ENCODE measurements around the gene EVI5. TPM values are rescaled to one million over a fixed set of nuclear protein-coding genes. Genes with fewer than 3 reads are reported as not detected.

The EVI5 gene
- total RNA-seq, 1 donor from 2014 or later: 30.3 TPM

DNA sequence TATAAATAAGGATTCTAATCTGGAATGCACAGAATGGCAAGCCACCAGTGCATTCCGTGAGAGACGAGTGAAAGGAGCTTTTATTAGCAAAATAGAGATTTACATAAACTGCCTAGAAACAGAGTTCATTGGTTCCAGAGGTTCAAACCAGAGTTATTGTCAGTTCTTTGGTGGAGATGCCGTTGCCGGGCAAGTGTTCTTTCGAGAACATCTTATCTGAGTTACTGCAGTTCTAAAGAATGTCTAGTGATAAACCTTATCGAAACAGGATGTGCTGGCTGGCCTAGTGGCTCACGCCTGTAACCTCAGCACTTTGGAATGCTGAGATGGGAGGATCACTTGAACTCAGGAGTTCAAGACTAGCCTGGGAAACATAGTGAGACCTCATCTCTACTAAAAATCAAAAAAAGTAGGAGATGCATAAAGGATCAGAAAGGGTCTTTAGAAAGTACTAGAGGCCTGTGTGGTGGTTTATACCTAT lies 19.9 kb upstream of the EVI5 start:
- TF ChIP-seq, protein P1, sequence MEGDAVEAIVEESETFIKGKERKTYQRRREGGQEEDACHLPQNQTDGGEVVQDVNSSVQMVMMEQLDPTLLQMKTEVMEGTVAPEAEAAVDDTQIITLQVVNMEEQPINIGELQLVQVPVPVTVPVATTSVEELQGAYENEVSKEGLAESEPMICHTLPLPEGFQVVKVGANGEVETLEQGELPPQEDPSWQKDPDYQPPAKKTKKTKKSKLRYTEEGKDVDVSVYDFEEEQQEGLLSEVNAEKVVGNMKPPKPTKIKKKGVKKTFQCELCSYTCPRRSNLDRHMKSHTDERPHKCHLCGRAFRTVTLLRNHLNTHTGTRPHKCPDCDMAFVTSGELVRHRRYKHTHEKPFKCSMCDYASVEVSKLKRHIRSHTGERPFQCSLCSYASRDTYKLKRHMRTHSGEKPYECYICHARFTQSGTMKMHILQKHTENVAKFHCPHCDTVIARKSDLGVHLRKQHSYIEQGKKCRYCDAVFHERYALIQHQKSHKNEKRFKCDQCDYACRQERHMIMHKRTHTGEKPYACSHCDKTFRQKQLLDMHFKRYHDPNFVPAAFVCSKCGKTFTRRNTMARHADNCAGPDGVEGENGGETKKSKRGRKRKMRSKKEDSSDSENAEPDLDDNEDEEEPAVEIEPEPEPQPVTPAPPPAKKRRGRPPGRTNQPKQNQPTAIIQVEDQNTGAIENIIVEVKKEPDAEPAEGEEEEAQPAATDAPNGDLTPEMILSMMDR (IDR thresholded peaks at IDR 0.05; ENCODE audit: unreplicated experiment): no peak
- Mint-ChIP-seq H3K4me3 (ENCODE audit: low read depth) (no peak overlapping the region), H3K27me3 (no peaks in the 10 kb centered on the region), H3K9me3 (ENCODE audit: low read depth) (peaks cover 21% of the 10 kb centered on the region), H3K4me1 (ENCODE audit: low read depth) (no peaks in the 10 kb centered on the region), H3K27ac (peak overlapping the region; percentile 71), H3K36me3 (ENCODE audit: insufficient read depth) (peaks cover 3% of the 10 kb centered on the region)
- DNase-seq (ENCODE audit: low spot score, unreplicated experiment): no peak

DNA sequence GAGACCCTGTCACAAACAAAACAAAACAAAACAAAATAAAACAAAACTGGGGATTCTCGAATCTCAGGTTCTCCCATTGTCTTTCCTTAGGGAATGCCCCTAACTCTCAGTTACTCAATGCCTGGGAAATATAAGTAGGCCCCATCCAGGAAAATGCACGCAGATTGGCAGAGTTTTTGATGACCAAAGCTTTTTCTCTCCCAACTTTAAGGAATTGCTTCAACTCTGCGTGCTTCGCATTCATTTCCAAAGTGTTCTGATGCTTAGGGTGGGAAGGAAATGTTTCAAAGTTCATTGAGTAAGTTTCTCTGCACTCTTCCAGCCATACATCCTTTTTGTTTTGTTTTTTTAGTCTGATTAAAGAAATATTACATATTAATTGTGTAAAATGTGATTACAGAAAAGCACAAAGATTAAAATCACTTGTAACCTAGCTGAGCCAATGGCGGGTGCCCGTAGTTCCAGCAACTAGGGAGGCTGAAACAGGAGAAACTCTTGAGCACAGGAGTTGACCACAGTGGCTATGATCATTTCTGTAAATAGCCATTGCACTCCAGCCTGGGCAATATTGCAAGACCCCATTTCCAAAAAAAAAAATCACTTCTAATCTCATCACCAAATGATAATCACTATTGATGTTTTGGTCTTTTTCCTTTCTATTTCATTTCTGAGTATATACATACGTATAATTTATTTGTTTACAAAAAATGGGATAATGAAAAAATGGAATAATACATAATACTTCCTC lies 18.4 kb upstream of the EVI5 start:
- no peak overlapping the region for H3K4me3 Mint-ChIP-seq (ENCODE audit: low read depth)
- H3K27ac Mint-ChIP-seq: no peak overlapping the region
- no peaks in the 10 kb centered on the region for H3K4me1 Mint-ChIP-seq (ENCODE audit: low read depth)
- peaks cover 3% of the 10 kb centered on the region for H3K36me3 Mint-ChIP-seq (ENCODE audit: insufficient read depth)
- H3K27me3 Mint-ChIP-seq: no peaks in the 10 kb centered on the region
- DNase-seq (ENCODE audit: low spot score, unreplicated experiment): no peak
- TF ChIP-seq, protein P1 (IDR thresholded peaks at IDR 0.05; ENCODE audit: unreplicated experiment): no peak
- H3K9me3 Mint-ChIP-seq (ENCODE audit: low read depth): peaks cover 21% of the 10 kb centered on the region

DNA sequence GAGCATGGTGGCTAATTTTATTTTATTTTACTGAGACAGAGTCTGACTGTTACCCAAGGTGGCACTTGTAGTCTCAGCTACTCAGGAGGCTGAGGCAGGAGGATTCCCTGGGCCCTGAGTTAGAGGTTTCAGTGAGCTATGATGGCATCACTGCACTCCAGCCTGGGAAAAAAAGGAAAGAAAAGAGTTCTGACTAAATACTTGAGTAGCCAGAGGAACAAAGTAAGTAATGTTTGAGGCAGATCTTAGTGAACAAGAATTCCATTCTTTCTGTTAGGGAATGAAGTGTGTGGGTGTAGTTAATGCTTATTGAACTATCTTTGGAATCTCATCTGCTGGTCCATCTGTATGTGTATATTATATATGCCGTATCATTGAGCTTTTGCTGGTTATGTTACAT lies 13.1 kb upstream of the EVI5 start:
- TF ChIP-seq, protein P1 (IDR thresholded peaks at IDR 0.05; ENCODE audit: unreplicated experiment): no peak
- DNase-seq (ENCODE audit: low spot score, unreplicated experiment): no peak
- no peaks in the 10 kb centered on the region for H3K27me3 Mint-ChIP-seq
- H3K4me1 Mint-ChIP-seq (ENCODE audit: low read depth): no peaks in the 10 kb centered on the region
- H3K4me3 Mint-ChIP-seq (ENCODE audit: low read depth): no peak overlapping the region
- peaks cover 2% of the 10 kb centered on the region for H3K9me3 Mint-ChIP-seq (ENCODE audit: low read depth)
- no peaks in the 10 kb centered on the region for H3K36me3 Mint-ChIP-seq (ENCODE audit: insufficient read depth)
- no peak overlapping the region for H3K27ac Mint-ChIP-seq

DNA sequence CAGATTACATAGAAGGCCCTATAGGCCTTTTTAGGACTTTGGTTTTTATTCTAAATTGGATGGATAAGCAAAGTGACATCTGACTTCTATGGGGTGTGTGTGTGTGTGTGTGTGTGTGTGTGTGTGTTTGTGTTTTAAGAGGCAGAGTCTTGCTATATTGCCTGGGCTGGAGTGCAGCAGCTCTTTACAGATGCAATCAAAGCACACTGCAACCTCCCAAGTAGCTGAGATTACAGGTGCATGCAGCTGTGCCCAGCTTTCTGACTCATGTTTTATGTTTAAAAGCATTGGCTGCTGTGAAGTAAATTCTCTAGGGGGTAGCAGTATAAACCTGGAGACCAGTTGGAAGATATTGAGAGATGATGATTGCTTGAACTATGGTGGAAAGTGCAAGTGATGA lies 12.4 kb upstream of the EVI5 start:
- TF ChIP-seq, protein P1 (IDR thresholded peaks at IDR 0.05; ENCODE audit: unreplicated experiment): no peak
- Mint-ChIP-seq H3K27ac (no peak overlapping the region), H3K9me3 (ENCODE audit: low read depth) (peaks cover 2% of the 10 kb centered on the region), H3K4me3 (ENCODE audit: low read depth) (no peak overlapping the region), H3K27me3 (no peaks in the 10 kb centered on the region), H3K4me1 (ENCODE audit: low read depth) (no peaks in the 10 kb centered on the region), H3K36me3 (ENCODE audit: insufficient read depth) (no peaks in the 10 kb centered on the region)
- DNase-seq (ENCODE audit: low spot score, unreplicated experiment): no peak

DNA sequence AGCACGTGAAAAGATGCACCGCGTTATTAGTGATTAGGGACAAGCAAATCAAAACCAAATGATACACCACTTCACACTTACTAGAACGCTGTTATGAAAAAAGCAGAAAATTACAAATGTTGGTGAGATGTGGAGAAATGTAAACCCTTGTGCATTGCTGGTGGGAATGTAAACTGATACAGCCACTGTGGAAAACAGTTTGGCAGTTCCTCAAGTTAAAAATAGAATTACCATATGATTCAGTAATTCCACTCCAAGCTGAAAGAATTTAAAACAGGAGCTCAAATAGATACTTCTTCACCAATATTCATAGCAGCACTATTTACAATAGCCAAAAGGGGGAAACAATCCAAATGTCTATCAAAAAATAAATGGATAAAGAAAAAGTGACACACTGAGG lies 10.3 kb upstream of the EVI5 start:
- Mint-ChIP-seq H3K4me3 (ENCODE audit: low read depth) (no peak overlapping the region), H3K27me3 (no peaks in the 10 kb centered on the region), H3K4me1 (ENCODE audit: low read depth) (no peaks in the 10 kb centered on the region), H3K27ac (no peak overlapping the region), H3K9me3 (ENCODE audit: low read depth) (no peaks in the 10 kb centered on the region), H3K36me3 (ENCODE audit: insufficient read depth) (no peaks in the 10 kb centered on the region)
- TF ChIP-seq, protein P1 (IDR thresholded peaks at IDR 0.05; ENCODE audit: unreplicated experiment): no peak
- no peak for DNase-seq (ENCODE audit: low spot score, unreplicated experiment)
